Hematopoietic multipotent progenitor cell treated with erythropoietin and hydrocortisone succinate and interleukin-3 and kit ligand, for 17 days (in vitro differentiated cells): Measurements from ENCODE around the gene DAAM2.

Experiments
- DNase-seq: peaks from one replicate; pipeline ENCODE4 v3.0.0-alpha.2; 2015; ENCODE audit warnings: low spot score

The DAAM2 gene

GRCh38 chr6:39848171-39848570 is 56.0 kb downstream of the DAAM2 start:
- DNase-seq: no peak

GRCh38 chr6:39849228-39849627 is 57.1 kb downstream of the DAAM2 start:
- no peak for DNase-seq

DNA sequence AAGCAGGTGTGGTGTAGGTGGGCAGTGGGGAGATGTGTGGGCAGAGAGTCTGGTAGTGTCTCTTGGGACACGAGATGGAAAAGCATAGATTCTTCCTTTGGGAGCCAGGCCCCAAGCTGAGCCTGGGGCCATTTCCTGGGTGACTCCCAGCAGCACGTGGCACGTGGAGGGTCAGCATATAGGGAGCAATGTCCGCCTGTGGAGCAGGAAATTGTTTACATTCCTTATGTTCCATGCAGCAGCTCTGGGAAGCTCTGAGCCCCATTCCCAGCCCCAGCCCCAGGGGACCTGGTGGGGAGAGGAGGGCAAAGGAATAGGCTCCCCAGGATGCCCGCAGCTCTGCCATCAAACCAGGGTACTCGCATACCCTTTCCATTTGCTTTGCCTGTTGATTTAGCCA is 57.6 kb downstream of the DAAM2 start:
- DNase-seq: no peak

DNA sequence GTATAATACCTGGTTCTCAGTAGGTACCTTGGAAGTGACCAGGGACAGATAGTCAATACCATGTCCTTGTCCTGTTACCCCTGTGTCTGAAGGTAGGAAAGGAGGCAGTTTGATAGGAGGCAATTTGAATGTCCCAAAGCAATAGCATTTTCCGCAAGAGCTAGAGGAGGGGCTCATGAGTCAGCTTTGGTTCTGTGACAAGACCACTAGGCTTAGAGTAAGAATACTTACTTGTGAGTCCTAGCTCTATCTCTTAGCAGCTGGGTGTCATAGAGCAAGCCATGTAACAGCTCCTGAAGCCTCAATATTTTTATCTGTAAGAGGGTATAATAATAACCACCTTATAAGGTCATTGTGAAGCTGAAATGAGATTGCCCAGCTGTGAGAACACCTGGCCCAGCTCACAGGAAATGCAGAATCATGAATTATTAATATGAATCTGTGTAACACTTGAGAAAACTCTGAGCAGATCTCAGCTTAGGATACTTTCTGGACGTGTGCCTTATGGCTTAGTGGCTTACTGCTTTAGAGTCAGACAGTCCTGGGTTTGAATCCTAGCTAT is 58.6 kb downstream of the DAAM2 start:
- DNase-seq: no peak

- no peak for DNase-seq
Measured at GRCh38 chr6:39851331-39851730, 59.2 kb downstream of the DAAM2 start.

DNA sequence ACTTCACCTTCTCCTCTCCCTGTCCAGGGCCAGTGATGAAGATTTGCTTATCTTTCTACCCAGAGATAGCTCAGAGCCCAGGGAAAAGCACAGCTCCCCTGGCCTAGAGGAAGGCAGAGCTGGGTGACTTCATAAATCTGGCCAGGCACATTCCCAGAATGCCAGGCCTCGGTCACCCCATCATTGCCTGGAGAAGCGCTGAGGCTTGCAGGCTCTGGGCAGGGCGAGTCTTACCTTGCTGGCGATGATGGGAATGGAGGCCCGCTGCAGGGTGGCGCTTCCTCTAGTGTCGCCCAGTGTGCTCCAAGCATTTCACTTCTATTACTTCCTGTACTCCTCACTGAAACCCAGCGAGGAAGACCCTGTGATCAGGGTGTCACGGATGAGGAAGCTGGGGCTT is 60.1 kb downstream of the DAAM2 start:
- DNase-seq: no peak

DNA sequence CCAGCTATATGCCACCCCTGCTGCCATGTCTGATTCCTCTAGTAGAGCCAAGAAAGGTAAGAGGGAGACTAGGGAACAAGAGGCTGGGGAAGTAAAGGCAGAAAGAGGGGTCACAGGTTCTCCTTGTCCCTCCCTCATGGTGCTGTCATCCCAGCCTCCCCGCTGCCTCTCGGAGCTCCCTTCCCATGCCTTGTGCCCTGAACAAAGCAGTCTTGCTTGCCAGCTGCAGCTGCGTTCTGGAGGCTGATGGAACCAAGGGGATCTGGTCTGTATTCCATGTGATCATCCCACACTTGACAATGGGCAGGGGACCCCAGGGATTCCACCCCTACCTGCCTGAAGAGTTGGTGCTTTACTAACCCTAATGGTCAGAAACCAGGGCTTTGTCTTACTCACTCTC is 61.4 kb downstream of the DAAM2 start:
- DNase-seq: no peak

- no peak for DNase-seq
Measured at GRCh38 chr6:39855356-39855995, 63.3 kb downstream of the DAAM2 start.

- no peak for DNase-seq
Measured at GRCh38 chr6:39859025-39859424, 66.8 kb downstream of the DAAM2 start.

DNA sequence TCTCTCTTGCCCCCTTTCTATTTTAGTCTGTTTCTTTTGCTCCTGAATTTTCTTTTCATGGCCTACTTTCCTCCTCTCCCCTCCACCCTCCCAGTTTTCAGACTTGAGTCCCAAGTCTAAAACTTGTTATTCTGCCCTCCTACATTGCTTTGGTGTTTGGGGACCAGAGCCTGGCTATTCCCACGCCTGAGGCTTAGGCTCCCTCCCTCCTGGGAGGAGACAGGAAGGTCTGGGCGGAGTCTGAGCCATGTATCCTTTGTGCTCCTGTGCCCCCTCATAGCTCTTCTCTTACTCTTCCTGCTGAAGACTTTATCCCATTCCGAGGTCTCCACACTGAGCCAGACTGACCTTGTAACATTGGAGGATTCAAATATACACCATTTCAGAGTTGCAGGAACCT is 69.5 kb downstream of the DAAM2 start:
- no peak for DNase-seq

GRCh38 chr6:39865011-39865888 is 73.1 kb downstream of the DAAM2 start:
- peak; percentile 61 for DNase-seq

- DNase-seq: no peak
Measured at GRCh38 chr6:39867592-39867991, 75.4 kb downstream of the DAAM2 start.

DNA sequence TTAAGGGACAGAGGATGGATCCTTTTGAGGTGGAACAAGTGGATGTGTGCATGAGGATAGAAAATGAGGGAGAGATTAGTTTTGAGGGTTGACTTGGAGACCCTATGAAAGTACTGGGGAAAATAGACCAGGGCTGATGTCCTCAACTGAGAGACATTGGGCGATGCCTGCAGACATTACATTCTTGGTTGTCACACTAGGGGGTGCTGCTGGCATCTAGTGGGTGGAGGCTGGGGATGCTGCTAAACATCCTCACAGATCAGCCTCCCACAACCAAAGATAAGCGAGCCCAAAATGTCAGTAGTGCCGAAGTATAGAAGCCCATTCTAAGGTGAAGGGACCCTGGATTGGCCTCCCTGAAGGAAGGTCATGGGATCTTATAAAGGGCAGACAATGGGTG is 78.8 kb downstream of the DAAM2 start:
- DNase-seq: no peak

DNA sequence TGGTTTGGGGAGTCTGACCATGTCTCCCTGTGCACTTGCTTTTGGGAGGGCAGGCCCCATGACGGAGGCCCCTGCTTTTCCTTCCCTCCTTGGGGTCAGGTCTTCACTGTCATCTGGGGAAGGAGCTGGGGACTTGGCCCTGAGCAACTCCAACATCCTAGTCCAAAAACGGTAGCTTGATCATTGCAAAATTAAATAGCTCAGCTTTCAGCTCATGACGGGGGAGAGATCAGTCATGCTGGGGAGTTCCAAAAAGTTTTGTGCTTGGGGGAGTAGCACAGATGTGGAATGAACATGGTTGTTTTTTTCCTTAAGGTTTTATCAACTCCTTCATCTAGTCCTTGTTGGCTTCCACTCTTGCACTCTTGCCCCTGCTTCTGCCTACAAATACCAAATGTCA is 81.3 kb downstream of the DAAM2 start:
- no peak for DNase-seq

GRCh38 chr6:39876111-39876510 is 83.9 kb downstream of the DAAM2 start:
- DNase-seq: no peak

DNA sequence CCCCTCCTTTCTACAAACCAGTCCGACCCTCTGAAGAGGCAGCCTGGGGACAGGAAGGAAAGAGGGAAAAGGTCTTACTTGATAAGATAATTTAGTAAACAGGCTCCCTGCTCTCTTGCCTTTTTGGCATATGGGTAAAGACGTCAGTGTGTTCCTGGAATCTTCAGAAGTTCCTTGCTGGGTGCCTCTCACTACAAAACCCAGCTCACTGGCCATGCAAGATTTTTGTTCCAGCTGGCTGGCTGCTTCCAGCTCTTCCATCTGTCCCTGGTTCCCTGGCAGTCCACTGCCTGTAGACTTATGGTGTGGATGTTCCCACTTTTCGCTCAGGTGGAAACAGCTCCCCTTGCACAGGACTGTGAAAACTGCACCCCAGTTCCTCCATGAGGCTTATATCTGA is 84.7 kb downstream of the DAAM2 start:
- DNase-seq: no peak

DNA sequence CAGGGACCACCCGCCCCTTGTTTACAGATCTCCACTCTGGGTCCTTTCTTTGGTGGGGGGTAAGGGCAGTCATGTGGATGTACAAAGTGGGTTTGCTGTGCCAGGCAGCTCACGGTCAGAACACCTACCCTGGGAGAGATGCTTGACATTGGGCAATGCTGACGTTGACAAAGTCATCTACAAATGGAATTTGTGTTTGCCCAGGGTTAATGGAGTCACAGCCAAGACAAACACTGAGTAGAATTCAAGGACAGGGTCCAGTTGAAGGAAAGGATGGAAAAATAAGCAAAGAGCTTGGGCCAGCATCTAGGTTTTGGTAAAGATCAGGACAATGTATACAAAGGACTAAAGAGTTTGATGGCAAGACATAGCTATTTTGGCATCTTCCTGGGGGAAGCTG is 87.4 kb downstream of the DAAM2 start:
- DNase-seq: no peak

GRCh38 chr6:39880594-39880993 is 88.4 kb downstream of the DAAM2 start:
- DNase-seq: no peak

DNA sequence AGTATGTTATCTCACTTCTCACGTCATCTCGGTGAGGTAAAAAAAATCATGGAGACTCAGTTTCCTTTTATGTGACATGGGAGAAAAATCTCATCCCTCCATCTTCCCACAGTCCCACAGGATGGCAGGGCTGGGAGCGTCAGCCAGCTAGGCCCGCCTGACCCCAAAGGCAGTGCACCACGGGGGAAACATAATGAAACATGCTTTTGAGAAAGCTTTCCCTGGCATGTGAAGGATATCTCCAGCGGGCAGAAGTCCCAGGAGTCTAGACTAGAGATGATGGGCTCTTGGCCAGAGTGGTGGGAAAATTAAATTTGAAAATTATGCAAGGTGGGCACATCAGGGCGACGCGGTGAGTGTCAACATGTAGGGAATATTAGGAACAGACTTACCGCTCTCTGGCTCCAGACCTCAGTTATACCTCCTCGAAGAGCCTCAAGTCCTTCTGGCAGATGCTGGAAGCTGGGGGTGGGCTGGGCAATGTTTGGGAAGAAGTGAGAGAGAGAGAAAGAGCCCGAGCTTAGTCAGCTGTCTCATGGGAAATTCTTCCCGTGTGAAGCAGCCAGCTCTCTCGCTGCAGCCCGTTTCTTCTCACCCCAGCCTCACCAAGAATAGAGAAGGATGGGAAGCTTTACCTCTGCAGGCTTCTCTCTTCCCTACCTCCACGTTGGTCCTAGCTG is 89.8 kb downstream of the DAAM2 start:
- DNase-seq: no peak

- DNase-seq: no peak
Measured at GRCh38 chr6:39882531-39882899, 90.3 kb downstream of the DAAM2 start.

DNA sequence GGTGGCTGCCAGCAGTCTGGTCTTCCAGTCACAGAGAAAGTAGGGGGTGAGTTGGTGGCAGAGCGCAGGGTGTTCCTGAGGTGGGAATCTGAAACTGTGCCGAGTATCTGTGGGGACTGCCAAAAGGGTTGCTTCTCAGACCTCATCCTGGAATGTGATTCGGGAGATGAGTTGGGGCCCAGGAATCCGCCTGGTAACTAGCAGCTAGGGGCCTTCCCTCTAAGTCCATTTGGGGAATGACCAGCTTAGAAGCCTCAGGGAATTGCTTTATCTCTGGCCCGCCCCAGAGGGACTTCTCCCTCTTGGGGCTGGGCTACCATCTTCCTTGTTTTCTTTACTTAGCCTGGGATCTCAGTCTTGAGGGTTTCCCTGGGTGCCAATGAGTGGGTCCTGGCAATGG is 92.5 kb downstream of the DAAM2 start:
- no peak for DNase-seq

DNA sequence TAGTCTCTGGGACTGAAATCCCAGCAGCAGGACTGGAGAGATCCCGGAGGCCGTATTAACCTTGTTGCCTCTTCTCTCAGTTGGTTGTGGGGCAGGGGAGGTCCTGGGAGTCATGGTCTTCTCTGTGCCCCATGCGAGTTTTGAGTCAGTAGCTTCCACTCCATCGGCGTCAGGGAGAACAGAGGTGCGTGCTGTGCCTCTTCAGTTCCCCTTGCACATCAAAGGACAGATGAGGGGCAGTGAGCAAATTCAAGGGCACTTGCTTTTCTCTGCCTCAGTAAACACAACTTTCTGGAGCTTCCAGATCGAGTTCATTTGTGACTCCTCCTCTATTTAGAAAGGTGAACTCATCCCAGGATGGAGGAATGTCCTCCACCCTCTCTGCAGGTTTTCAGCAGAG is 93.5 kb downstream of the DAAM2 start:
- no peak for DNase-seq

DNA sequence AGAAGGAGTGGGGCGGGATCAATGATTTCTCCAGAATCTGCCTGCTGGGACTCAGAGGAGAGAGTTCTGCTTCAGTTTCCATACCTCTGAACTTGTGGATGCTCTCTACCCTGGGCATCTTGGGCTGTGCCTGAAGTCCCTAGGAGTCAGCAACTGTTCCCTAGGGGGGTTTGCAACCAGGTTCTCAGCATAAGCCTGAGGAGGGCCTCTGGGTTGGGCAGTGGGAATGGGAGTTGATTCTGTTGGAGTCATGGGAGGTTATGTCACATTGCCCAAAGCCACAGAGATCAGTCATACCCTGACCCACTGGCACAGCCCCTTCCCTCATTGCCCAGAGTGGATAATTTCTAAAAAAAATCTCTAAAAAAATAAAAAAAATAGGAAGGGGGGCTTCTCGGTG is 94.7 kb downstream of the DAAM2 start:
- DNase-seq: no peak
